Brain microvascular endothelial cell (primary cell): Measurements from ENCODE around the gene RUNDC1.
"Not testable (repeated sequence)": the region's sequence is repeated elsewhere in the genome, so short reads cannot be mapped to it uniquely, and the experiment has no call there.

ENCODE experiments used
- DNase-seq: peaks from one replicate; pipeline ENCODE4 v3.0.0-alpha.2; 2020
- H3K27ac ChIP-seq: fragments of 250-450 bp; sonication (Bioruptor Pico); 2 replicates; pipeline ENCODE4 v1.5.1; 2020; ENCODE audit warnings: mild to moderate bottlenecking, moderate library complexity
- H3K27me3 ChIP-seq: fragments of 250-450 bp; sonication (Bioruptor Pico); replicated peaks from 2 replicates; pipeline ENCODE4 v1.5.1; 2020; ENCODE audit warnings: mild to moderate bottlenecking
- H3K36me3 ChIP-seq: fragments of 250-450 bp; sonication (Bioruptor Pico); replicated peaks from 2 replicates; pipeline ENCODE4 v1.5.1; 2020; ENCODE audit warnings: mild to moderate bottlenecking
- H3K4me3 ChIP-seq: 2 replicates; pipeline ENCODE4 v1.5.1; 2011; ENCODE audit warnings: low read depth, mild to moderate bottlenecking, control low read depth, low read length, moderate library complexity
- CTCF ChIP-seq: IDR thresholded peaks from 2 replicates; pipeline ENCODE4 v1.5.1; 2011; ENCODE audit warnings: low read depth, mild to moderate bottlenecking, moderate library complexity, low read length, control low read depth, inconsistent platforms; ENCODE audit errors: missing control alignments
- in situ Hi-C: cut with HindIII; loops from 2 replicates; pipeline ENCODE4 v1.10.0; 2017; ENCODE audit warnings: low sequenced_read_pairs, low pct_ligation_motif_present

Gene RUNDC1

GRCh38 chr17:42953669-42954068, 26.7 kb upstream of the RUNDC1 start:
- Histone ChIP-seq H3K27ac (no peak overlapping the region), H3K27me3 (no peaks in the 10 kb centered on the region), H3K36me3 (peaks cover 70% of the 10 kb centered on the region), H3K4me3 (no peak overlapping the region)
- no peak for DNase-seq
- TF ChIP-seq CTCF = no peak
- in situ Hi-C loops = no loop called here

- peak; percentile 92 for DNase-seq
- Histone ChIP-seq H3K27me3 (no peaks in the 10 kb centered on the region), H3K27ac (peak within 1 kb of the TSS; percentile 90), H3K4me3 (peak within 1 kb of the TSS; percentile 91), H3K36me3 (peaks cover 24% of the 10 kb centered on the region)
- in situ Hi-C loops = no loop called here
- no peak for TF ChIP-seq CTCF
These were observed 16.0 kb upstream of the RUNDC1 start, which contains the start of gene AARSD1 for GRCh38 chr17:42964161-42964932. Gene AARSD1 (minus strand): TSS chr17:42964454. CDS start chr17:42964440, 14 bp downstream.

DNA sequence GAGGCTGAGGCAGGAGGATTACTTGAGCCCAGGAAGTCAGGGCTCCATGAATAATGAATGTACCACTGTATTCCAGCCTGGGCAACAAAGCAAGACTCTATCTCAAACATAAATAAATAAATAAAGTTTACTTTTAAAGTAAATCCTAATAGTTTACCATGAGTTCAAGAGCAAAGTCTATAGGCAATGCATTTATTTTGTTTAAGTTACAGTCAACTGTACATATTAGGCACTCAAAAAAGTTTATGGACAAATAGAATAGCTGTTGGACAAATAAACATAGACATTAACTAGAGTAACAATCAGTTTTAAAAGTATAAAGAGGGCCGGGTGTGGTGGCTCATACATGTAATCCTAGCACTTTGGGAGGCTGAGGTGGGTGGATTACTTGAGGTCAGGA, 12.4 kb upstream of the RUNDC1 start:
- no peak overlapping the region for H3K4me3 ChIP-seq
- no peak overlapping the region for H3K27ac ChIP-seq
- in situ Hi-C loops = no loop called here
- no peak for TF ChIP-seq CTCF
- no peak for DNase-seq
- H3K27me3 ChIP-seq = no peaks in the 10 kb centered on the region
- no peaks in the 10 kb centered on the region for H3K36me3 ChIP-seq

- Histone ChIP-seq H3K27ac (no peak overlapping the region), H3K27me3 (no peaks in the 10 kb centered on the region), H3K36me3 (no peaks in the 10 kb centered on the region), H3K4me3 (no peak overlapping the region)
- no peak for TF ChIP-seq CTCF
- in situ Hi-C loops = no loop called here
- DNase-seq = no peak
These were observed 11.3 kb upstream of the RUNDC1 start for GRCh38 chr17:42969001-42969581.

- Histone ChIP-seq H3K36me3 (no peaks in the 10 kb centered on the region), H3K27ac (no peak overlapping the region), H3K4me3 (no peak overlapping the region), H3K27me3 (no peaks in the 10 kb centered on the region)
- DNase-seq = no peak
- in situ Hi-C loops = no loop called here
- TF ChIP-seq CTCF = no peak
These were observed 8.8 kb upstream of the RUNDC1 start for GRCh38 chr17:42971589-42971988.

DNA sequence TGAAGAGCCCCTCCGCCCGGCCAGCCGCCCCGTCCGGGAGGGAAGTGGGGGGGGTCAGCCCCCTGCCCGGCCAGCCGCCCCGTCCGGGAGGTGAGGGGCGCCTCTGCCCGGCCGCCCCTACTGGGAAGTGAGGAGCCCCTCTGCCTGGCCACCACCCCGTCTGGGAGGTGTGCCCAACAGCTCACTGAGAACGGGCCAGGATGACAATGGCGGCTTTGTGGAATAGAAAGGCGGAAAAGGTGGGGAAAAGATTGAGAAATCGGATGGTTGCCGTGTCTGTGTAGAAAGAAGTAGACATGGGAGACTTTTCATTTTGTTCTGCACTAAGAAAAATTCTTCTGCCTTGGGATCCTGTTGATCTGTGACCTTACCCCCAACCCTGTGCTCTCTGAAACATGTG, 7.0 kb upstream of the RUNDC1 start:
- H3K4me3 ChIP-seq, in situ Hi-C loops, H3K36me3 ChIP-seq, H3K27ac ChIP-seq, H3K27me3 ChIP-seq, DNase-seq: not testable (repeated sequence)
